SK-N-SH treated with all-trans-retinoic acid at 6 μM for 48 hours (cell line): ENCODE measurements around the gene DOK5.

Source experiments
- BACH2 ChIP-seq: fragments of 250-450 bp; sonication (Bioruptor Pico); IDR thresholded peaks from 2 replicates; pipeline ENCODE4 v1.9.0; 2021; ENCODE audit warnings: mild to moderate bottlenecking, borderline replicate concordance
- CSRNP3 ChIP-seq: fragments of 250-450 bp; sonication (Bioruptor Pico); IDR thresholded peaks from 2 replicates; pipeline ENCODE4 v1.5.1; 2021; ENCODE audit warnings: mild to moderate bottlenecking, moderate library complexity
- ESRRG ChIP-seq: fragments of 250-450 bp; sonication (Bioruptor Pico); IDR thresholded peaks from 2 replicates; pipeline ENCODE4 v1.6.1; 2021; ENCODE audit warnings: mild to moderate bottlenecking
- PATZ1 ChIP-seq: fragments of 250-450 bp; sonication (Bioruptor Pico); IDR thresholded peaks from 2 replicates; pipeline ENCODE4 v1.8.0; 2020; ENCODE audit warnings: mild to moderate bottlenecking, moderate library complexity, borderline replicate concordance
- ZFP3 ChIP-seq: fragments of 250-450 bp; sonication (Bioruptor Pico); IDR thresholded peaks from 2 replicates; pipeline ENCODE4 v1.5.0; 2020; ENCODE audit warnings: mild to moderate bottlenecking, moderate library complexity
- ZFP30 ChIP-seq: fragments of 450-650 bp; formaldehyde crosslinking; IDR thresholded peaks from 2 replicates; pipeline ENCODE4 v1.5.0; 2022; ENCODE audit warnings: mild to moderate bottlenecking, moderate library complexity
- ZNF70 ChIP-seq: fragments of 450-650 bp; formaldehyde crosslinking; IDR thresholded peaks from 2 replicates; pipeline ENCODE4 v1.5.0; 2020; ENCODE audit warnings: mild to moderate bottlenecking, moderate library complexity

GRCh38 chr20:54606380-54606779, 131.0 kb downstream of the DOK5 start:
- TF ChIP-seq BACH2 (CRISPR knock-in tag): no peak
- TF ChIP-seq ESRRG (CRISPR knock-in tag): no peak
- no peak for TF ChIP-seq ZFP3 (CRISPR knock-in tag)
- no peak for TF ChIP-seq ZFP30
- TF ChIP-seq ZNF70: no peak
- no peak for TF ChIP-seq CSRNP3
- TF ChIP-seq PATZ1 (CRISPR knock-in tag): no peak
